HCT116 (cell line): ENCODE results near the gene EML1.

Experiments
- ATF3 ChIP-seq: IDR thresholded peaks from 2 replicates; pipeline ENCODE4 v1.6.1; 2012
- CTCF ChIP-seq, 3 experiments: fragments of 200-600 bp in 1 of 3; sonication (generic) in 1 of 3; IDR thresholded peaks in 2 of 3; conservative IDR thresholded peaks in 1 of 3; 2 replicates each; pipeline ENCODE4 v1.5.1; 2012 to 2017; ENCODE audit warnings: low read depth in 2 of 3, low read length in 2 of 3, antibody characterized with exemption in 1 of 3, borderline replicate concordance in 1 of 3, control low read depth in 1 of 3, mild to moderate bottlenecking in 1 of 3, mixed read lengths in 1 of 3, mixed run types in 1 of 3, moderate library complexity in 1 of 3; ENCODE audit not compliant: insufficient read depth in 1 of 3

- TF ChIP-seq CTCF (IDR thresholded peaks at IDR 0.05 in 2 of 3, conservative IDR thresholded peaks at IDR 0.05 in 1 of 3; ENCODE audit: borderline replicate concordance in 1 of 3, insufficient read depth in 1 of 3, low read depth in 2 of 3, low read length in 2 of 3) (no peak), ATF3 (no peak)
These were observed 99.2 kb downstream of the EML1 start for GRCh38 chr14:99892406-99892805.
